Activated gamma-delta T cell treated with Interleukin-2 at 50 U/mL for 16 hours (primary cell): ENCODE data around the gene ADARB2.
"Not testable (repeated sequence)": the region's sequence is repeated elsewhere in the genome, so short reads cannot be mapped to it uniquely, and the experiment has no call there.

Experiments used
- DNase-seq: peaks from one replicate; pipeline ENCODE4 v3.0.0-alpha.2; 2020

The ADARB2 gene

DNA sequence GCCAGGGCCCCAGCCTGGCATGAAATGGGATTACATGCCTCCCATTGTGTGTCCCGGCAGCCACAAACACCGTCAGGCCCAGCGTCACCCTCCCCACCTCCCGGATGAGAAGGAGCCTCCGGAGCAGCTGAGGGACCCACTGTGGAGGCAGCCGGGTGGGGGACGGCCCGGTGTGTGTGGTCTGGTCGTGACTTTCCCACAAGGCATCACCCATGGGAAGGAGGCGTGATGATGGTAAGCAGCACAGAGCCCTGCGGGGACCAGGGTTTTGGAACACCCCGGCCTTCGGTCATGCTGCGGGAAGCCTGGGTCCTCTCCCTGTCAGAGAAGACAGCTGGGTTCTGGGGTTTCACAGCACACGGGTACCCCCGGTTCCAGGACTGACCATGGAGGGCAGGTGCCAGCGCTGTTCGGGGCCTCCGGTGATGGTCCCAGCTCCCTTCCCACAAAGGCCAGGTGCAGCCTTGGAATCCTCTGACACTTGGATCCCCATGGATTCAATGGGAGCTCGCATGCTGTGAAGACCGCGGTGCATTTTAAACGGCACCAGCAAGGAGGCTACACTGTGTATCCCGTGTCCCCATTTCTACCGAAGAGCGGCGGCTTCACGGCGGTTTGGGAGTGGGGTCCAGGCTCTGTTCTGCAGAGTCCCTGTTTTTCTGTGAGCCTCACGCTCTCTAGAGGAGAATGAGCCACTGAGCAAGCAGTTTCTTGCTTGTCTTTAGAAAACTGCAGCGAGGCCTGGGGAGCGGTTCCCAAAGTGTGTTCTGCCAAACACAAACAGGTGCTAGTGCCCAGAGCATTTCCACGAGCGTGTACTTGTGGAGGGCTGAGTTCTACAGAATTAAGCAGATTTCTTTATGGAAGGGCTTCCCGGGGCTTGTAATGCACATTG lies 336.0 kb downstream of the ADARB2 start:
- DNase-seq, result no peak

GRCh38 chr10:1400101-1401070 lies 336.9 kb downstream of the ADARB2 start:
- no peak for DNase-seq

GRCh38 chr10:1399431-1400100 lies 337.8 kb downstream of the ADARB2 start:
- DNase-seq, result no peak

DNA sequence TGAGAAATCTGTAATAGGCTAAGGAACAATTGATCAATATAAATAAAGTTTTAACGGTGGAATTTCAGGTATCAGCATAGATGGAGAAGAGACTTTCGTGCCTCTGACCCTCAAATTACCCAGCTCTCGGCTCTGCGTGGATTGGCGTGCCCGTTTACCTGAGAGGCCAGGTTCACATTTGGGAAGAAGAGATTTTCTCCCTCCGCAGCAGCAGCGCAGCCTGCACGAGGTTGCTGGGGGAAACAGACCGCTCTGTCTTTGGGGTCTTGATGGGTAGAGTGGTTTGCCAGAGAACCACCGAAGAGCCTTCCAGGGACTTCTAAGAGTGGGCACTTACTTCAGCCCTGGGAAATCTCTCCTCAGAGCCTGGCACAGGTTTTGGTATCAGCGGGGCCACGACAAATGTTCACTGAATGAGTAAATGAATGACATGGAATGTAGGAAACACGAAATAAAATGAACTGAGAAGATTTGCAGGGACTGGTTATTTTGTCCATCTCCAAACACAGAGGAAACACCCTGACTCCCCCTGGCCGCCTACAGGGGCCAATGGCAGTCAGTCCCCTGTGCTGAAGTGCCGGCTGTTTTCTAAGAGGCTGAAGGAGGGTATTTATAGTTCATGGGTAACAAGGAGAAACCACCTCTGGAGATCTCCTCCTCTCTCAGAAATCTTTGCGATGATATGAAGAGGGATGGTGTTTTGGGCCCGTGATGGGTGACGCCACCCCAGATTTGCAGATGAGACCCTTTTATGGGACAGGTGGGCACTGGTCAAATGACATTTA lies 338.5 kb downstream of the ADARB2 start:
- no peak for DNase-seq

DNA sequence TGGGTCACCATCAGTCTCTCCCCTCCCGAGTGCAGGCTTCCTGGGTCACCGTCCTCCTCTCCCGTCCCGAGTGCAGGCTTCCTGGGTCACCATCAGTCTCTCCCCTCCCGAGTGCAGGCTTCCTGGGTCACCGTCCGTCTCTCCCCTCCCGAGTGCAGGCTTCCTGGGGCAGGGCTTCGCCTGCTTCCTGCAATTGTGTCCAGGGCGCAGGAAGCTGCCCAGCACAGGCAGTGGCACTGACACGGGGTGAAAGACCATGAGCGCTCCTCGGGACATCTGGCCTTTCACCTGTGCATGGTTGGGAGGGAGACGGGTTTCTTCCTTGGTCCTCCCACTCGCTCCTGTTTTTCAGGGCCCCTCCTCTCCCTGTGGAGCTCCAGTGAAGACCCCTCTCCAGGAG lies 339.2 kb downstream of the ADARB2 start:
- not testable (repeated sequence) for DNase-seq

DNA sequence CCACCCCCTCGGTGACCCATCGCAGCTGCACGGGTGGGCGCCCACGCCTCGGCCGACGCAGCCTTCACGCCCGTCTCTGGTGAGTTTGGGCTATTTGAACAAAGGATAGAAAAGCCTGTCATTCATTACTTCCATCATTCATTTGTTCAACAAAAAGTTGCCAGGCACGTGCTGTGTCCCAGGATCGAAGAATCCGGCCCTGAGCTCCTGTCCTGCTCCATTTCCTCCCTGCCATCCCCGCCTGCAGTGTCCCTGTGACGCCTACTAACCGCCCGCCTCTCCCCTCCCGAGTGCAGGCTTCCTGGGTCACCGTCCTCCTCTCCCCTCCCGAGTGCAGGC lies 341.1 kb downstream of the ADARB2 start:
- no peak for DNase-seq

DNA sequence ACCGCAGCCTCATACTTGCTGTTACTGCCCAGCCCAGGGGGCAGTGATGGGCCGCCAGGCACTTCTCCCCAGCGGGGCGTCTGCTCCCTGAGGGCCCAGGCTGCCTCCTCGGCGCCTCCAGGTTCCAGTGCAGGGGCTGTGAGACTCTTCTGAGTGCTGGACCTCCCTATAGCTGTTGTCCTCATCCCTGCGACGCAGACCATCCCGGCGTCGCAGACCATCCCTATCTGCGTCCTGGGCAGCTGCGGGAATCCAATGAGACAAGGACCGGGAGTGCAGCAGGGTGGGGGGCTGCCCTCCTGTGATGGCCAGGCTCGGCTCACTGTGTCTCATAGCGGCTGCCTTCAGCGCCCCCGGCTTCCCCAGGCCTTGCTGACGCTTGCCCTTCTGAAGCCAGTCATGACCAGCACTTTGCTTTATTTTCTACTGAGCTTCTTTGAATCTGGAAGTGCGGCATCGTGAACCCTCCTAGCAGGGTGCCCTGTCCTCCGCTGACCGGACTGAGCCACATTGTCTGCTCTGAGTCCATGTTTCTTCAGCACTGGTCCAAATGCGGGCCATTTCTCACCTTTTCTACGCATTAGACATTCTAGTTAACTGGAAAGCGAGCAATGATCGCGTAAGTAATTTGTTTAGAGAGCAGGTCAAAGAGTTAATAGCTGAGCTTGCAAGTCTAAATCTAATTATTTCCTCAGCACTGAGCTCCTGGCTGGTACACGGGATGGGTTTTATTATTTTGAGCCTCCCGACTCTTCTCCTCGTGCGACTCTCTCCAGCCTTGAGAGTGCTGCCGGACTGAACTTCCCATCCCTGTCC lies 341.6 kb downstream of the ADARB2 start:
- DNase-seq, result no peak

- no peak for DNase-seq
These were observed 342.3 kb downstream of the ADARB2 start for GRCh38 chr10:1395025-1395480.

DNA sequence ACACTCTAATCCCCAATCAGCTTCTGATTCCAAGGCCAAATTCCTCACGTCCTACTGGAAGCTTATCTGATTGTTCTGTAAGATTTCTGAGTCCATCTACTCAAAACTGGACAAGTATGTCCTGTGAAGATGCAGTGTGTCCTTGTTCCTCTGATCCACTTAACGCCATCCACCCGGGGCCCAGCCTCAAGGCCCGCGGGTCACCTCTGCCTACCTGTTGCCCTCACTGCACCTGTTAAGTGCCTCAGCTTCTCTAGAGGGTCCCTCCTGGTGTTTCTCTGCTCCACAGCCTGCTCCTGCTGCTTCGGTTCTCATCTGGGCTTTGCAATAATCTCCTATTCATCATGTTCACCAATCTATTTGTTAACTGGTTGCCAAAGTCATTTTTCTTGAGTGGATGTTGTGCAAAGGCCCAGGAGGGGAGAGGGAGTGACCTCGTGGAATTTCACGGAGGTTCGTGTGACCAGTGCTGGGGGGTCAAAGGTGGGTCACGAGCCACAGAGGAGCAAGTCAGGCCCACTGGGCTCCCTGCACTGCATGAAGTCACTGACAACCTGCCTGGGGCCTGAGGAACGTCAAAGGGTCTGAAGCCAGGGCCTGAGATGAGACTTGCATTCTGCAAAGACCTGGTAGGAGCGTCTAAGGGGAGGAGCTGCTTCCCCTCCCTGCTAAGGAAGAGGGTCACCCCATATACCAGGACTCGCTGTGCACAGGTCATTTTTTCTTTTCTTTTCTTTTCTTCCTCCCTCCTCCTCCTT lies 343.0 kb downstream of the ADARB2 start:
- no peak for DNase-seq

DNA sequence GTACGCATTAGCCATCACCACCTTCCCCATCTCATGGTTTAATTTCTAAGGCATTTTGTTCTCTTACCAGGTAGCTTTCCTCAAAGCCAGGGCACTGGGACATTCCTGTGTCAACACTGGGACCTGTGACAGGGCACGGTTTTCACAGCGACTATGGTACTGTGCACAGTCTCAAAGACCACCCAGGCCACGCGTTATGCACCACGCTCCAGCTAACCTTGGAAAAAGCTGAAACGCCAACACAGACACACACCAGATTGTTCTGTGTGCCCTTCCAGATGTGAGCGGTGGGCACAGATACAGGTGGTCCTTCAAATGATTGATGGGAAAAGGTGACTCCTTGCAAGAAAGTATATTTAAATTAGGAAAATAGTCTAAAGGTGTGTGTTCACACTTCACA lies 343.8 kb downstream of the ADARB2 start:
- DNase-seq, result no peak

DNA sequence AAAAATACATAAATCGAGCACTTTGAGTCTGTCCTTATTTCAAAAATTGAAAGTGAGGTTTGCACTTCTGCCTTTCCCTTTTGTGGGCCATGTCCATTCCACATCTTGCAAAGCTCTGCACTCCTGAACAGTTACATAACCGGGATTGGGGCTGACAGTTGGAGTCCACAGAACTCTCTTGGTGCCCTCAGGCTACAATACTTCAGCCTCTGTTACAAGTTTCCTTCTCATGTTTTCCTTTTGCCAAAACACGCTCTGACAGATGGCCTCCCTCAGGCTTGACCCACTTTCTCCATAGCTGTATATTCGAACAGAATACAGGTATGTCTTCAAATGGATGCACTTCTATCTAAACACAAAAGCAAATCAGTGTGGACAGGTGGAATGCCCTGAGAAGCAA lies 345.2 kb downstream of the ADARB2 start:
- no peak for DNase-seq

- DNase-seq, result no peak
These were observed 347.1 kb downstream of the ADARB2 start for GRCh38 chr10:1390200-1390599.

GRCh38 chr10:1384026-1384425 lies 353.3 kb downstream of the ADARB2 start:
- no peak for DNase-seq

- no peak for DNase-seq
These were observed 354.6 kb downstream of the ADARB2 start for GRCh38 chr10:1382711-1383110.

GRCh38 chr10:1381339-1381738 lies 356.0 kb downstream of the ADARB2 start:
- DNase-seq, result no peak

- no peak for DNase-seq
These were observed 357.1 kb downstream of the ADARB2 start for GRCh38 chr10:1380088-1380671.

GRCh38 chr10:1379601-1380000 lies 357.7 kb downstream of the ADARB2 start:
- DNase-seq, result no peak

DNA sequence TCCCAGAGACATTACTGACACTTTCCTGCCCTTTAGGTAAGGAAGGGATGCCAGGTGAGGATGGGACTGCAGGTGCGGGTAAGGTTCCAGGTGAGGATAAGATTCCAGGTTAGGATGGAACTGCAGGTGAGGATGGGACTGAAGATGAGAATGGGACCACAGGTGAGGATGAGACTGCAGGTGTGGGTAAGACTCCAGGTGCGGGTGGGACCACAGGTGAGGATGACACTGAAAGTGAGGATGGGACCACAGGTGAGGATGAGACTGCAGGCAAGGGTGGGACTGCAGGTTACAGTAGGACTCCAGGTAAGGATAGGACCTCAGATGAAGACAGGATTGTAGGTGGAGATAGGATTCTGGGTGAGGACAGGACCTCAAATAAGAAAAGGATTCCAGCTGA lies 358.9 kb downstream of the ADARB2 start:
- no peak for DNase-seq

GRCh38 chr10:1377740-1378397 lies 359.5 kb downstream of the ADARB2 start:
- no peak for DNase-seq

DNA sequence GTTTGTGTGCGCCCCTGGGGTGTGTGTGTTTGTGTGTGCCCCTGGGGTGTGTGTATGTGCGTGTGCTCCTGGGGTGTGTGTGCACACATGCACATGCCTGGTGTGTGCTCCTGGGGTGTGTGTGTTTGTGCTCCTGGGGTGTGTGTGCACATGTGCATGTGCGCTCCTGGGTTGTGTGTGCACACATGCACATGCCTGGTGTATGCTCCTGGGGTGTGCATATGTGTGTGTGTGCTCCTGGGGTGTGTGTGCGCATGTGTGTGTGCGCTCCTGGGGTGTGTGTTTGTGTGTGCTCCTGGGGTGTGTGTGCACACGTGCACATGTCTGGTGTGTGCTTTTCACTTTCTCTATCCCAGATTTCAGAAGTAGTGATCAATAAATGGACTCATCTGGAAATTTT lies 360.1 kb downstream of the ADARB2 start:
- no peak for DNase-seq
